ENCODE results near the gene APBB1IP.

- TF ChIP-seq CTCF (IDR thresholded peaks at IDR 0.05; ENCODE audit: low read depth, low read length, poor library complexity, severe bottlenecking), result no peak
- no peak for TF ChIP-seq EZH2phosphoT487 (IDR thresholded peaks at IDR 0.05; ENCODE audit: borderline replicate concordance, low read length)
These were observed 15.7 kb downstream of the APBB1IP start for GRCh38 chr10:26453850-26454249.

Measured in DOHH2 (cell line).